ENCODE data around the gene UIMC1. TPM values are rescaled to one million over a fixed set of nuclear protein-coding genes. Genes with fewer than 3 reads are reported as not detected.
"Not testable (repeated sequence)": the region's sequence is repeated elsewhere in the genome, so short reads cannot be mapped to it uniquely, and the experiment has no call there.

Gene UIMC1
- total RNA-seq, 4 donors from 2014 or later: 19.2 to 37.3 (median 23.2) TPM

DNA sequence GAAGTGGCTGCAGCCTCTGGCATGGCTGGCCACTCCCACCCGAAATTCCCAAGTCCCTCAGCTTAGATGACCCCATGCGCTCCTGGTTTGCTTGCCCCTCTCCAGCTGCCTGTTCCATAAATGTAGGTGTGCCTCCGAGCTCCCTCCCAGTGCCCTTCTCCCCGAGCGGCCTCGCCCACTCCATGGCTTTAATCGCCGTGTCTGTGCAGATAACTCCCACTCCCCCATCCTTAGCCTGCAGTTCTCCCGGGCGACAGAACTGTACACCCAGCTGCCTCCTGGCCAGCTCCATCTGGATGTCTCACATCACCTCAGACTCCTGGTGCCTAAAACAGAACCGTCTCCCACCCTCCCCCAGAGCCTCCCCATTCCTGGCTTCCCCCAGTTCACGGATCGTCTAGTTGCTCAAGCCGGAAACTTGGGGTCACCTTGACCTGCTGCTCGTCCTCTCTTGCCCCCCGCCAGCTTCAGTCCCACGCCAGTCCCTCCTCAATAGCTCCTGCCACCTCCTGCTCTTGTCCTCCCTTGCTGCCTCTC lies 131.5 kb downstream of the UIMC1 start:
- Histone ChIP-seq H3K9me3 (no peaks in the 10 kb centered on the region), H3K36me3 (no peaks in the 10 kb centered on the region), H3K4me1 (no peaks in the 10 kb centered on the region), H3K27me3 (peaks cover 60% of the 10 kb centered on the region), H3K4me3 (no peak overlapping the region), H3K27ac (no peak overlapping the region)
- DNase-seq (ENCODE audit: low spot score in 2 of 2): no peak
- TF ChIP-seq POLR2AphosphoS5 (IDR thresholded peaks at IDR 0.05): no peak
- no peak for TF ChIP-seq POLR2A (IDR thresholded peaks at IDR 0.05)
- no peak for TF ChIP-seq EP300 (IDR thresholded peaks at IDR 0.05)
- TF ChIP-seq, protein P1, sequence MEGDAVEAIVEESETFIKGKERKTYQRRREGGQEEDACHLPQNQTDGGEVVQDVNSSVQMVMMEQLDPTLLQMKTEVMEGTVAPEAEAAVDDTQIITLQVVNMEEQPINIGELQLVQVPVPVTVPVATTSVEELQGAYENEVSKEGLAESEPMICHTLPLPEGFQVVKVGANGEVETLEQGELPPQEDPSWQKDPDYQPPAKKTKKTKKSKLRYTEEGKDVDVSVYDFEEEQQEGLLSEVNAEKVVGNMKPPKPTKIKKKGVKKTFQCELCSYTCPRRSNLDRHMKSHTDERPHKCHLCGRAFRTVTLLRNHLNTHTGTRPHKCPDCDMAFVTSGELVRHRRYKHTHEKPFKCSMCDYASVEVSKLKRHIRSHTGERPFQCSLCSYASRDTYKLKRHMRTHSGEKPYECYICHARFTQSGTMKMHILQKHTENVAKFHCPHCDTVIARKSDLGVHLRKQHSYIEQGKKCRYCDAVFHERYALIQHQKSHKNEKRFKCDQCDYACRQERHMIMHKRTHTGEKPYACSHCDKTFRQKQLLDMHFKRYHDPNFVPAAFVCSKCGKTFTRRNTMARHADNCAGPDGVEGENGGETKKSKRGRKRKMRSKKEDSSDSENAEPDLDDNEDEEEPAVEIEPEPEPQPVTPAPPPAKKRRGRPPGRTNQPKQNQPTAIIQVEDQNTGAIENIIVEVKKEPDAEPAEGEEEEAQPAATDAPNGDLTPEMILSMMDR (IDR thresholded peaks at IDR 0.05): no peak
- 63% methylated on average over 17 of the region's 17 CpGs for WGBS

DNA sequence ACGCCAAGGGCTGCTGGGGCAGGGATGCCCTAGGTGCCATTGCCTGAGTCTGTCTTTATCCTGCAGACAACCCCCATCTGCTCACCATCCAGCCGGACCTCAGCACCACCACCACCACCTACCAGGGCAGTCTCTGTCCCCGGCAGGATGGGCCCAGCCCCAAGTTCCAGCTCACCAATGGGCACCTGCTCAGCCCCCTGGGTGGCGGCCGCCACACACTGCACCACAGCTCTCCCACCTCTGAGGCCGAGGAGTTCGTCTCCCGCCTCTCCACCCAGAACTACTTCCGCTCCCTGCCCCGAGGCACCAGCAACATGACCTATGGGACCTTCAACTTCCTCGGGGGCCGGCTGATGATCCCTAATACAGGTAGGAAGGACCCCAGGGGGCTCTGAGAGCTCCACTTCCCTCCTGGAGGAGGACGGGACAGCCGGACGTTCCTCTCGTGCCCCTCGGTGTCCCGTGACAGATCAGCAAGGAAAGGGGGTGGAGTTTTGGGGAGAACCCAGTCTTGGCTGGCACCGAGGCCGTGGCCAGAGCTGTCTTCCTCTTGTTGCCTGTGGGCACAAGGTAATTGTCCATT lies 132.3 kb downstream of the UIMC1 start:
- Histone ChIP-seq H3K27me3 (peaks cover 59% of the 10 kb centered on the region), H3K4me1 (no peaks in the 10 kb centered on the region), H3K4me3 (no peak overlapping the region), H3K9me3 (no peaks in the 10 kb centered on the region), H3K36me3 (no peaks in the 10 kb centered on the region), H3K27ac (no peak overlapping the region)
- 80% methylated on average over 11 of the region's 20 CpGs for WGBS
- TF ChIP-seq, protein P1 (IDR thresholded peaks at IDR 0.05): no peak
- TF ChIP-seq EP300 (IDR thresholded peaks at IDR 0.05): no peak
- no peak for TF ChIP-seq POLR2AphosphoS5 (IDR thresholded peaks at IDR 0.05)
- no peak for DNase-seq (ENCODE audit: low spot score in 2 of 2)

DNA sequence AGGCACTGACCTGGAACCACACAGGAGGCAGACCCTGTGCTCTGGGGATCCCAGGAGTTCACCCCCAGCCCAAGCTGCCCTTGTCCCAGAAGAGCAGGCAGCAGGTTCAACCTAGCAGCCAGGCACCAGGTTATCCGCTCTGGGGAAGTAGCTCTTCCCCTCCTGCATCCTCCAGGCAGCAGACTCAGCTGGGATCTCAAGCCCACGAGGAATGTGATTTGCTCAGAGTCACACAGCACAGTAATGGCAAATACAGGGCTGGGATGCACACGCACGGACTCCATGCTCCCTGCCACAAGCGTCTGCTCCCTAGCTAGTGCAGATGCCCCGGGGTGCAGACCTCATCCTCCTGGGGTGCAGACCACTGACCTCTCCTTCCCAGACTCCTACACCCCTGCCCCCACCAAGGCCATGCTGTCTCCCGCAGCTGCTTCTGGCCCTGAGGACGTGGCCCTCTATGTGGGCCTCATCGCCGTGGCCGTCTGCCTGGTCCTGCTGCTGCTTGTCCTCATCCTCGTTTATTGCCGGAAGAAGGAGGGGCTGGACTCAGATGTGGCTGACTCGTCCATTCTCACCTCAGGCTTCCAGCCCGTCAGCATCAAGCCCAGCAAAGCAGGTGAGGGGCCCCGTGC lies 132.9 kb downstream of the UIMC1 start:
- Histone ChIP-seq H3K4me3 (no peak overlapping the region), H3K27me3 (peaks cover 60% of the 10 kb centered on the region), H3K4me1 (no peaks in the 10 kb centered on the region), H3K36me3 (no peaks in the 10 kb centered on the region), H3K9me3 (no peaks in the 10 kb centered on the region), H3K27ac (no peak overlapping the region)
- TF ChIP-seq POLR2AphosphoS5 (IDR thresholded peaks at IDR 0.05) (no peak), EP300 (IDR thresholded peaks at IDR 0.05) (no peak), POLR2A (IDR thresholded peaks at IDR 0.05) (no peak)
- TF ChIP-seq, protein P1 (IDR thresholded peaks at IDR 0.05): no peak
- WGBS: 79% methylated on average over 2 of the region's 16 CpGs
- no peak for DNase-seq (ENCODE audit: low spot score in 2 of 2)

DNA sequence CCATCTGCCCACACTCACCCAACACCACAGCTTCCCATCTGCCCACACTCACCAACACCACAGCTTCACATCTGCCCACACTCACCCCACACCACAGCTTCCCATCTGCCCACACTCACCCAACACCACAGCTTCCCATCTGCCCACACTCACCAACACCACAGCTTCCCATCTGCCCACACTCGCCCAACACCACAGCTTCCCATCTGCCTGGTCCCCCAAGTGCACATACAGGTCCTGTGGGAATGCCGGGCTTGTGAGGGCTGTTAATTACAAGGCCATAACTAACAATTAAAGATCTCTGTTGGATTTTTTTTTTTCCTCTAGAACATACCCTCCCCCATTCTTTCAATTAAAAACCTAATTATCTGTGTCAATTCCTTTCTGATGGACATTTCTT lies 133.6 kb downstream of the UIMC1 start:
- not testable (repeated sequence) for H3K4me3 ChIP-seq
- peaks cover 60% of the 10 kb centered on the region for H3K27me3 ChIP-seq
- 68% methylated on average over 2 of the region's 2 CpGs for WGBS

DNA sequence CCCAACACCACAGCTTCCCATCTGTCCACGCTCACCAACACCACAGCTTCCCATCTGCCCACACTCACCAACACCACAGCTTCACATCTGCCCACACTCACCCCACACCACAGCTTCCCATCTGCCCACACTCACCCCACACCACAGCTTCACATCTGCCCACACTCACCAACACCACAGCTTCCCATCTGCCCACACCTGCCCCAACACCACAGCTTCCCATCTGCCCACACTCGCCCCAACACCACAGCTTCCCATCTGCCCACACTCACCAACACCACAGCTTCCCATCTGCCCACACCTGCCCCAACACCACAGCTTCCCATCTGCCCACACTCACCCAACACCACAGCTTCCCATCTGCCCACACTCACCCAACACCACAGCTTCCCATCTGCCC lies 134.0 kb downstream of the UIMC1 start:
- not testable (repeated sequence) for H3K4me1 ChIP-seq; H3K36me3 ChIP-seq; H3K9me3 ChIP-seq; H3K27ac ChIP-seq; H3K4me3 ChIP-seq; DNase-seq (ENCODE audit: low spot score in 2 of 2)
- WGBS: 65% methylated on average over 2 of the region's 2 CpGs
- H3K27me3 ChIP-seq: peaks cover 58% of the 10 kb centered on the region

More for the DNA sequence above, 133.6 kb downstream of the UIMC1 start:
- H3K27ac ChIP-seq; H3K36me3 ChIP-seq; H3K4me1 ChIP-seq; DNase-seq (ENCODE audit: low spot score in 2 of 2); H3K9me3 ChIP-seq: not testable (repeated sequence)

DNA sequence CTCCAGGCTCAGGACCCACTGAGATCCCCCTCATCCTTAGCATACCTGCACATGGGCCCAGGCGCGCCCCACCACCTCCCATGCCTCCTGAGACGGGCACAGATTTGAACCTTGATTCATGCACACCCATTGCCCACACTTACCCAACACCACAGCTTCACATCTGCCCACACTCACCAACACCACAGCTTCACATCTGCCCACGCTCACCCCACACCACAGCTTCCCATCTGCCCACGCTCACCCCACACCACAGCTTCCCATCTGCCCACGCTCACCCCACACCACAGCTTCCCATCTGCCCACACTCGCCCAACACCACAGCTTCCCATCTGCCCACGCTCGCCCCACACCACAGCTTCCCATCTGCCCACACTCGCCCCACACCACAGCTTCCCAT lies 135.9 kb downstream of the UIMC1 start:
- H3K4me3 ChIP-seq; H3K9me3 ChIP-seq; DNase-seq (ENCODE audit: low spot score in 2 of 2); H3K4me1 ChIP-seq; H3K27ac ChIP-seq; H3K36me3 ChIP-seq: not testable (repeated sequence)
- peaks cover 58% of the 10 kb centered on the region for H3K27me3 ChIP-seq
- 83% methylated on average over 9 of the region's 10 CpGs for WGBS
